ENCODE data around the gene KLHL17. TPM values are rescaled to one million over a fixed set of nuclear protein-coding genes. Genes with fewer than 3 reads are reported as not detected.
A peak's percentile ranks its signal among the peaks of the same experiment; 100 is the strongest.

KLHL17 gene
- polyA plus RNA-seq, 2 of the 4 experiments (the other 2 are of a cell fraction) = 5.7 to 21.6 TPM

- Histone ChIP-seq H3K4me1 (peaks cover 9% of the 10 kb centered on the region), H3K4me3 (no peak overlapping the region), H3K27ac (no peak overlapping the region), H3K9me3 (no peaks in the 10 kb centered on the region), H3K4me2 (no peak overlapping the region)
- DNase-seq (ENCODE audit: low read depth in 1 of 2, low spot score in 1 of 2) (no peak), ATAC-seq (no peak), FAIRE-seq (no peak)
- CTCF ChIA-PET = interaction anchor here (0.9 kb wide), 1 partner anchor 12 kb away, joined by 4 read pairs; no protein-coding TSS in a partner anchor
- TF ChIP-seq FOSL2 (IDR thresholded peaks at IDR 0.05) = no peak
- TF ChIP-seq FOSL2 (CRISPR knock-in tag; IDR thresholded peaks at IDR 0.05) = no peak
- POLR2A ChIA-PET = no interaction called here
- WGBS (ENCODE audit: missing lambda C conversion rate) = 97% methylated on average over 9 of the region's 9 CpGs
These were observed 10.1 kb upstream of the KLHL17 start for GRCh38 chr1:950268-950667.

- 96% methylated on average over 23 of the region's 23 CpGs for WGBS (ENCODE audit: missing lambda C conversion rate)
- TF ChIP-seq MYC (IDR thresholded peaks at IDR 0.05; ENCODE audit: borderline replicate concordance, low read length) = no peak
- TF ChIP-seq EHMT2 (IDR thresholded peaks at IDR 0.05; ENCODE audit: low read depth) = no peak
- no peak for TF ChIP-seq HEYL (CRISPR knock-in tag; IDR thresholded peaks at IDR 0.05)
- no peak for TF ChIP-seq HES2 (IDR thresholded peaks at IDR 0.05)
- TF ChIP-seq CTCF (IDR thresholded peaks at IDR 0.05) = no peak
- TF ChIP-seq ZFP36 (IDR thresholded peaks at IDR 0.05; ENCODE audit: borderline replicate concordance, partially characterized antibody) = no peak
- POLR2A ChIA-PET = no interaction called here
- ATAC-seq = no peak
- Histone ChIP-seq H3K4me3 (no peak overlapping the region), H3K27ac (no peak overlapping the region), H3K9me3 (no peaks in the 10 kb centered on the region), H3K4me1 (peaks cover 3% of the 10 kb centered on the region), H3K4me2 (no peak overlapping the region)
- FAIRE-seq = no peak
- CTCF ChIA-PET = interaction anchor here (0.9 to 1.3 kb wide), 2 partner anchors 13 to 45 kb away, joined by 3 to 4 read pairs; no protein-coding TSS in a partner anchor
- no peak for DNase-seq (ENCODE audit: low read depth in 1 of 2, low spot score in 1 of 2)
These were observed 9.5 kb upstream of the KLHL17 start for GRCh38 chr1:950881-951280.

- 88% methylated on average over 6 of the region's 6 CpGs for WGBS (ENCODE audit: missing lambda C conversion rate)
- no peak overlapping the region for H3K4me3 ChIP-seq
- H3K27ac ChIP-seq = no peak overlapping the region
- no peaks in the 10 kb centered on the region for H3K4me1 ChIP-seq
- POLR2A ChIA-PET = no interaction called here
- no peak overlapping the region for H3K4me2 ChIP-seq
- TF ChIP-seq CEBPB (IDR thresholded peaks at IDR 0.05) = no peak
- TF ChIP-seq PHF8 (IDR thresholded peaks at IDR 0.05; ENCODE audit: borderline replicate concordance, low read depth) = no peak
- peak; percentile 30; the same call in 2 of the 3 replicates for TF ChIP-seq SMC3 (IDR thresholded peaks at IDR 0.05)
- no peak for TF ChIP-seq HMGXB4 (CRISPR knock-in tag; IDR thresholded peaks at IDR 0.05; ENCODE audit: borderline replicate concordance)
- TF ChIP-seq HOXA7 (CRISPR knock-in tag; IDR thresholded peaks at IDR 0.05) = no peak
- no peak for TF ChIP-seq POLR2AphosphoS2 (conservative IDR thresholded peaks at IDR 0.05; ENCODE audit: low read length)
- TF ChIP-seq SREBF2 (IDR thresholded peaks at IDR 0.05) = no peak
- no peak for TF ChIP-seq BHLHE40 (IDR thresholded peaks at IDR 0.05; ENCODE audit: low read depth, low read length)
- TF ChIP-seq KDM5A (IDR thresholded peaks at IDR 0.05) = no peak
- TF ChIP-seq NPAS2 (CRISPR knock-in tag; IDR thresholded peaks at IDR 0.05; ENCODE audit: borderline replicate concordance) = no peak
- TF ChIP-seq PBX3 (IDR thresholded peaks at IDR 0.05) = no peak
- no peak for TF ChIP-seq HEYL (CRISPR knock-in tag; IDR thresholded peaks at IDR 0.05)
- no peak for TF ChIP-seq HDAC2 (IDR thresholded peaks at IDR 0.05)
- TF ChIP-seq CTCF (IDR thresholded peaks at IDR 0.05) = peak; percentile 18; the same call in 1 of the 3 replicates
- TF ChIP-seq CBX2 (IDR thresholded peaks at IDR 0.05; ENCODE audit: borderline replicate concordance, low read depth) = no peak
- TF ChIP-seq GATA3 (IDR thresholded peaks at IDR 0.05; ENCODE audit: borderline replicate concordance) = no peak
- no peak for TF ChIP-seq JUN (IDR thresholded peaks at IDR 0.05)
- CTCF ChIA-PET = interaction anchor here (0.9 to 2.3 kb wide), 7 partner anchors 9 to 46 kb away, joined by 3 to 9 read pairs (median 5); no protein-coding TSS in a partner anchor
- peak in 1 of 2 experiments; percentile 70; a peak in 3 of 6 replicates for ATAC-seq
- DNase-seq (ENCODE audit: low read depth in 1 of 2, low spot score in 1 of 2) = peak in 1 of 2 experiments; percentile 46
- no peaks in the 10 kb centered on the region for H3K9me3 ChIP-seq
- no peak for FAIRE-seq
These were observed 9.0 kb upstream of the KLHL17 start for GRCh38 chr1:951364-951763.
